Testis (tissue), 2 donors: ENCODE results near the gene PRKG1.

Experiments used
- CTCF ChIP-seq, 3 experiments: fragments of 450-650 bp in 2 of 3; fragments of 200-600 bp in 1 of 3; sonication (generic) in 1 of 3; IDR thresholded peaks; one replicate each; pipeline ENCODE4 v1.5.1; 2016 to 2019; ENCODE audit warnings: antibody characterized with exemption in 3 of 3, mild to moderate bottlenecking in 2 of 3, moderate library complexity in 1 of 3
- POLR2A ChIP-seq: fragments of 450-650 bp; IDR thresholded peaks from one replicate; pipeline ENCODE4 v1.6.1; 2017; ENCODE audit warnings: antibody characterized with exemption, mild to moderate bottlenecking, moderate library complexity

- TF ChIP-seq CTCF (IDR thresholded peaks at IDR 0.05) (no peak), POLR2A (no peak)
These were observed 882.5 kb downstream of the PRKG1 start for GRCh38 chr10:51956822-51957221.
